HEK293 (cell line): Measurements from ENCODE around the gene BCAP31.

Experiments
- CTCF ChIA-PET: fragments of 350-600 bp; formaldehyde crosslinking; extraction: SDS; loops from one replicate; lab custom pipeline; 2021; ENCODE audit warnings: antibody characterized with exemption; lab: Yijun Ruan, JAX
- POLR2A ChIA-PET: fragments of 300-600 bp; formaldehyde crosslinking; extraction: SDS; loops from one replicate; lab custom pipeline; 2020; ENCODE audit warnings: antibody characterized with exemption, inconsistent platforms; lab: Yijun Ruan, JAX
- H3K27ac ChIP-seq: fragments of 200-500 bp; sonication (Bioruptor generic); 2 replicates; pipeline ENCODE4 v1.5.1; 2014; ENCODE audit warnings: low read depth, low read length, control low read depth, inconsistent platforms; ENCODE audit errors: extremely low read depth
- H3K36me3 ChIP-seq, 2 experiments: fragments of 200-500 bp in 1 of 2; sonication (Bioruptor generic) in 1 of 2; 1 replicate in 1 of 2; 2 replicates in 1 of 2; pipeline ENCODE4 v1.5.1; 2014 to 2017; ENCODE audit warnings: inconsistent platforms in 2 of 2, low read length in 2 of 2; ENCODE audit not compliant: control insufficient read depth in 2 of 2, insufficient read depth in 1 of 2
- H3K4me1 ChIP-seq: fragments of 200-500 bp; sonication (Bioruptor generic); 2 replicates; pipeline ENCODE4 v1.5.1; 2014; ENCODE audit warnings: mild to moderate bottlenecking, low read length, inconsistent platforms; ENCODE audit not compliant: control insufficient read depth, insufficient read depth
- H3K4me3 ChIP-seq: 2 replicates; pipeline ENCODE4 v1.5.1; 2011; ENCODE audit warnings: low read depth, mild to moderate bottlenecking, control low read depth, low read length, moderate library complexity
- H3K9me3 ChIP-seq: fragments of 200-500 bp; sonication (Bioruptor generic); 2 replicates; pipeline ENCODE4 v1.5.1; 2014; ENCODE audit warnings: low read depth, low read length, inconsistent platforms; ENCODE audit not compliant: control insufficient read depth, insufficient read depth
- FEZF1 ChIP-seq: fragments of 450-650 bp; formaldehyde crosslinking; IDR thresholded peaks from 2 replicates; pipeline ENCODE4 v1.5.1; 2016; ENCODE audit warnings: missing biosample characterization, missing genetic modification characterization
- HOXC10 ChIP-seq: sonication (generic); formaldehyde crosslinking; IDR thresholded peaks from 2 replicates; pipeline ENCODE4 v1.8.1; 2023; ENCODE audit warnings: mild to moderate bottlenecking, missing genetic modification reagents
- REPIN1 ChIP-seq: fragments of 450-650 bp; formaldehyde crosslinking; IDR thresholded peaks from 2 replicates; pipeline ENCODE4 v1.5.1; 2017; ENCODE audit warnings: missing biosample characterization, missing genetic modification characterization, low read depth
- SP7 ChIP-seq: fragments of 450-650 bp; formaldehyde crosslinking; IDR thresholded peaks from 2 replicates; pipeline ENCODE4 v1.5.1; 2016; ENCODE audit warnings: missing biosample characterization, missing genetic modification characterization
- ZEB2 ChIP-seq: fragments of 450-650 bp; formaldehyde crosslinking; IDR thresholded peaks from 2 replicates; pipeline ENCODE4 v1.5.1; 2016; ENCODE audit warnings: missing biosample characterization, missing genetic modification characterization
- ZNF114 ChIP-seq: fragments of 450-650 bp; formaldehyde crosslinking; IDR thresholded peaks from 2 replicates; pipeline ENCODE4 v1.5.0; 2017; ENCODE audit warnings: missing biosample characterization, missing genetic modification characterization
- ZNF121 ChIP-seq: fragments of 450-650 bp; formaldehyde crosslinking; IDR thresholded peaks from 2 replicates; pipeline ENCODE4 v1.5.1; 2016; ENCODE audit warnings: missing biosample characterization, missing genetic modification characterization
- ZNF140 ChIP-seq: fragments of 450-650 bp; formaldehyde crosslinking; IDR thresholded peaks from 2 replicates; pipeline ENCODE4 v1.5.1; 2016; ENCODE audit warnings: missing biosample characterization, missing genetic modification characterization
- ZNF404 ChIP-seq: fragments of 450-650 bp; formaldehyde crosslinking; IDR thresholded peaks from 2 replicates; pipeline ENCODE4 v1.5.1; 2017; ENCODE audit warnings: missing biosample characterization, missing genetic modification characterization
- ZNF549 ChIP-seq: fragments of 450-650 bp; IDR thresholded peaks from 2 replicates; pipeline ENCODE4 v1.5.1; 2018; ENCODE audit warnings: missing biosample characterization, missing genetic modification characterization, mild to moderate bottlenecking, inconsistent platforms, moderate library complexity
- ZNF558 ChIP-seq: fragments of 450-650 bp; formaldehyde crosslinking; IDR thresholded peaks from 2 replicates; pipeline ENCODE4 v1.5.1; 2016; ENCODE audit warnings: missing biosample characterization, missing genetic modification characterization
- ZNF560 ChIP-seq: fragments of 450-650 bp; formaldehyde crosslinking; IDR thresholded peaks from 2 replicates; pipeline ENCODE4 v1.5.1; 2017; ENCODE audit warnings: missing biosample characterization, missing genetic modification characterization, borderline replicate concordance
- ZNF830 ChIP-seq: fragments of 450-650 bp; IDR thresholded peaks from 2 replicates; pipeline ENCODE4 v1.5.0; 2018; ENCODE audit warnings: missing biosample characterization, missing genetic modification characterization, low read depth, mild to moderate bottlenecking, moderate library complexity
- ZSCAN16 ChIP-seq: fragments of 450-650 bp; formaldehyde crosslinking; IDR thresholded peaks from 2 replicates; pipeline ENCODE4 v1.5.1; 2016; ENCODE audit warnings: missing biosample characterization, missing genetic modification characterization
- ZSCAN23 ChIP-seq: fragments of 450-650 bp; formaldehyde crosslinking; IDR thresholded peaks from 2 replicates; pipeline ENCODE4 v1.5.1; 2016; ENCODE audit warnings: missing biosample characterization, missing genetic modification characterization
- TF ChIP-seq, protein P1 (sequence below): fragments of 450-650 bp; formaldehyde crosslinking; IDR thresholded peaks from 2 replicates; pipeline ENCODE4 v1.5.1; 2016; ENCODE audit warnings: missing biosample characterization, missing genetic modification characterization
- TF ChIP-seq, protein P2 (sequence below): fragments of 450-650 bp; formaldehyde crosslinking; conservative IDR thresholded peaks from 2 replicates; pipeline ENCODE4 v1.5.1; 2016; ENCODE audit warnings: low read depth, missing biosample characterization, missing genetic modification characterization
- TF ChIP-seq, protein P3 (sequence below): fragments of 450-650 bp; formaldehyde crosslinking; IDR thresholded peaks from 2 replicates; pipeline ENCODE4 v1.5.1; 2017; ENCODE audit warnings: missing biosample characterization, missing genetic modification characterization

Gene BCAP31

DNA sequence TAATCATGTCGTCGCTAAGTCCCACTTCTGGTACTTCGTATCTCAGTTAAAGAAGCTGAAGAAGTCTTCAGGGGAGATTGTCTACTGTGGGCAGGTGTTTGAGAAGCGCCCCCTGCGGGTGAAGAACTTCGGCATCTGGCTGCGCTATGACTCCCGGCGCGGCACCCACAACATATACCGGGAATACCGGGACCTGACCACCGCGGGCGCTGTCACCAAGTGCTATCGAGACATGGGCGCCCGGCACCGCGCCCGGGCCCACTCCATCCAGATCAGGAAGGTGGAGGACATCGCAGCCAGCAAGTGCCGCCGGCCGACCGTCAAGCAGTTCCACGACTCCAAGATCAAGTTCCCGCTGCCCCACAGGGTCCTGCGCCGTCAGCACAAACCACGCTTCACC, 61.9 kb downstream of the BCAP31 start:
- Histone ChIP-seq H3K27ac (no peak overlapping the region), H3K4me1 (no peaks in the 10 kb centered on the region), H3K4me3 (no peak overlapping the region), H3K9me3 (no peaks in the 10 kb centered on the region), H3K36me3 (no peaks in the 10 kb centered on the region)
- ChIA-PET CTCF (interaction anchor here (0.7 to 4.5 kb wide), 14 partner anchors 10 to 721 kb away, joined by 3 to 24 read pairs (median 5); partner anchors contain the start of gene CCNQ), POLR2A (no interaction called here)
- no peak for TF ChIP-seq FEZF1 (tag by site-specific recombination)
- TF ChIP-seq, protein P1, sequence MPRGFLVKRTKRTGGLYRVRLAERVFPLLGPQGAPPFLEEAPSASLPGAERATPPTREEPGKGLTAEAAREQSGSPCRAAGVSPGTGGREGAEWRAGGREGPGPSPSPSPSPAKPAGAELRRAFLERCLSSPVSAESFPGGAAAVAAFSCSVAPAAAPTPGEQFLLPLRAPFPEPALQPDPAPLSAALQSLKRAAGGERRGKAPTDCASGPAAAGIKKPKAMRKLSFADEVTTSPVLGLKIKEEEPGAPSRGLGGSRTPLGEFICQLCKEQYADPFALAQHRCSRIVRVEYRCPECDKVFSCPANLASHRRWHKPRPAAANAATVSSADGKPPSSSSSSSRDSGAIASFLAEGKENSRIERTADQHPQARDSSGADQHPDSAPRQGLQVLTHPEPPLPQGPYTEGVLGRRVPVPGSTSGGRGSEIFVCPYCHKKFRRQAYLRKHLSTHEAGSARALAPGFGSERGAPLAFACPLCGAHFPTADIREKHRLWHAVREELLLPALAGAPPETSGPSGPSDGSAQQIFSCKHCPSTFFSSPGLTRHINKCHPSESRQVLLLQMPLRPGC (tag by site-specific recombination), result no peak
- TF ChIP-seq, protein P2, sequence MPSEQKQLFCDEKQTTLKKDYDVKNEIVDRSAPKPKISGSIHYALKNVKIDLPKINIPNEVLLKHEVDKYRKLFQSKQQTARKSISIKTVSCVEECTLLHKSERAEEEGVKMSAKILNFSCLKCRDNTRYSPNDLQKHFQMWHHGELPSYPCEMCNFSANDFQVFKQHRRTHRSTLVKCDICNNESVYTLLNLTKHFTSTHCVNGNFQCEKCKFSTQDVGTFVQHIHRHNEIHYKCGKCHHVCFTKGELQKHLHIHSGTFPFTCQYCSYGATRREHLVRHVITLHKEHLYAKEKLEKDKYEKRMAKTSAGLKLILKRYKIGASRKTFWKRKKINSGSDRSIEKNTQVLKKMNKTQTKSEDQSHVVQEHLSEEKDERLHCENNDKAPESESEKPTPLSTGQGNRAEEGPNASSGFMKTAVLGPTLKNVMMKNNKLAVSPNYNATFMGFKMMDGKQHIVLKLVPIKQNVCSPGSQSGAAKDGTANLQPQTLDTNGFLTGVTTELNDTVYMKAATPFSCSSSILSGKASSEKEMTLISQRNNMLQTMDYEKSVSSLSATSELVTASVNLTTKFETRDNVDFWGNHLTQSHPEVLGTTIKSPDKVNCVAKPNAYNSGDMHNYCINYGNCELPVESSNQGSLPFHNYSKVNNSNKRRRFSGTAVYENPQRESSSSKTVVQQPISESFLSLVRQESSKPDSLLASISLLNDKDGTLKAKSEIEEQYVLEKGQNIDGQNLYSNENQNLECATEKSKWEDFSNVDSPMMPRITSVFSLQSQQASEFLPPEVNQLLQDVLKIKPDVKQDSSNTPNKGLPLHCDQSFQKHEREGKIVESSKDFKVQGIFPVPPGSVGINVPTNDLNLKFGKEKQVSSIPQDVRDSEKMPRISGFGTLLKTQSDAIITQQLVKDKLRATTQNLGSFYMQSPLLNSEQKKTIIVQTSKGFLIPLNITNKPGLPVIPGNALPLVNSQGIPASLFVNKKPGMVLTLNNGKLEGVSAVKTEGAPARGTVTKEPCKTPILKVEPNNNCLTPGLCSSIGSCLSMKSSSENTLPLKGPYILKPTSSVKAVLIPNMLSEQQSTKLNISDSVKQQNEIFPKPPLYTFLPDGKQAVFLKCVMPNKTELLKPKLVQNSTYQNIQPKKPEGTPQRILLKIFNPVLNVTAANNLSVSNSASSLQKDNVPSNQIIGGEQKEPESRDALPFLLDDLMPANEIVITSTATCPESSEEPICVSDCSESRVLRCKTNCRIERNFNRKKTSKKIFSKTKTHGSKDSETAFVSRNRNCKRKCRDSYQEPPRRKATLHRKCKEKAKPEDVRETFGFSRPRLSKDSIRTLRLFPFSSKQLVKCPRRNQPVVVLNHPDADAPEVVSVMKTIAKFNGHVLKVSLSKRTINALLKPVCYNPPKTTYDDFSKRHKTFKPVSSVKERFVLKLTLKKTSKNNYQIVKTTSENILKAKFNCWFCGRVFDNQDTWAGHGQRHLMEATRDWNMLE (tag by site-specific recombination), result no peak
- TF ChIP-seq REPIN1, result no peak
- TF ChIP-seq, protein P3, sequence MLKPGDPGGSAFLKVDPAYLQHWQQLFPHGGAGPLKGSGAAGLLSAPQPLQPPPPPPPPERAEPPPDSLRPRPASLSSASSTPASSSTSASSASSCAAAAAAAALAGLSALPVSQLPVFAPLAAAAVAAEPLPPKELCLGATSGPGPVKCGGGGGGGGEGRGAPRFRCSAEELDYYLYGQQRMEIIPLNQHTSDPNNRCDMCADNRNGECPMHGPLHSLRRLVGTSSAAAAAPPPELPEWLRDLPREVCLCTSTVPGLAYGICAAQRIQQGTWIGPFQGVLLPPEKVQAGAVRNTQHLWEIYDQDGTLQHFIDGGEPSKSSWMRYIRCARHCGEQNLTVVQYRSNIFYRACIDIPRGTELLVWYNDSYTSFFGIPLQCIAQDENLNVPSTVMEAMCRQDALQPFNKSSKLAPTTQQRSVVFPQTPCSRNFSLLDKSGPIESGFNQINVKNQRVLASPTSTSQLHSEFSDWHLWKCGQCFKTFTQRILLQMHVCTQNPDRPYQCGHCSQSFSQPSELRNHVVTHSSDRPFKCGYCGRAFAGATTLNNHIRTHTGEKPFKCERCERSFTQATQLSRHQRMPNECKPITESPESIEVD (tag by site-specific recombination), result no peak
- TF ChIP-seq ZSCAN16 (tag by site-specific recombination), result no peak
- TF ChIP-seq ZNF549 (tag by site-specific recombination), result no peak
- TF ChIP-seq ZNF140, result no peak
- TF ChIP-seq ZSCAN23 (tag by site-specific recombination), result no peak
- no peak for TF ChIP-seq ZNF121 (tag by site-specific recombination)
- TF ChIP-seq ZNF114 (tag by site-specific recombination), result no peak

DNA sequence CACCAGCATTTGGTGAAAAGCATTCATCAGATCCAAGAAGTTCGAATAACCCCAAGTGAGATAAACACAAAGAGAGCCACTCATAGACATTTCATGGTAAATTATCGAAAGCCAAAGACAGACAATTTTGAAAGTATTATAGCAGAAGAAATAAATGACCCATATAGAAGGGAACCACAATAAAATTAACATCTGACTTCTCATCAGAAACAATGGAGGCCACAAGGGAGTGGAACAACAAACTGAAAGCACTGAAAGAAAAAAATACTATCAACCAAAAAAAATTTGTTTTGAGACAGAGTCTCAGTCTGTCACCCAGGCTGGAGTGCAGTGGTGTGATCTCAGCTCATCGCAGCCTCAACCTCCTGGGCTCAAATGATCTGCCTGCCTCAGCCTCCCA, 64.9 kb downstream of the BCAP31 start:
- H3K36me3 ChIP-seq, result no peaks in the 10 kb centered on the region
- H3K4me3 ChIP-seq, result no peak overlapping the region
- CTCF ChIA-PET, result interaction anchor here (0.8 to 4.3 kb wide), 5 partner anchors 8 to 120 kb away, joined by 3 to 40 read pairs (median 5); no protein-coding TSS in a partner anchor
- H3K4me1 ChIP-seq, result no peaks in the 10 kb centered on the region
- TF ChIP-seq ZNF830 (no peak), ZNF404 (tag by site-specific recombination) (no peak), SP7 (tag by site-specific recombination) (no peak), ZEB2 (tag by site-specific recombination) (no peak), REPIN1 (no peak), ZNF560 (tag by site-specific recombination) (no peak), ZNF558 (tag by site-specific recombination) (no peak), HOXC10 (CRISPR knock-in tag) (no peak)
- no peak overlapping the region for H3K27ac ChIP-seq
- POLR2A ChIA-PET, result no interaction called here
- H3K9me3 ChIP-seq, result no peaks in the 10 kb centered on the region
